Germinal center (tissue), 1 donor: ENCODE data around the gene ING5.
"Not testable (repeated sequence)": the region's sequence is repeated elsewhere in the genome, so short reads cannot be mapped to it uniquely, and the experiment has no call there.

ENCODE experiments used
- DNase-seq: peaks from one replicate; pipeline ENCODE4 v3.0.0; 2012; ENCODE audit warnings: mixed read lengths, low spot score

Gene ING5

DNA sequence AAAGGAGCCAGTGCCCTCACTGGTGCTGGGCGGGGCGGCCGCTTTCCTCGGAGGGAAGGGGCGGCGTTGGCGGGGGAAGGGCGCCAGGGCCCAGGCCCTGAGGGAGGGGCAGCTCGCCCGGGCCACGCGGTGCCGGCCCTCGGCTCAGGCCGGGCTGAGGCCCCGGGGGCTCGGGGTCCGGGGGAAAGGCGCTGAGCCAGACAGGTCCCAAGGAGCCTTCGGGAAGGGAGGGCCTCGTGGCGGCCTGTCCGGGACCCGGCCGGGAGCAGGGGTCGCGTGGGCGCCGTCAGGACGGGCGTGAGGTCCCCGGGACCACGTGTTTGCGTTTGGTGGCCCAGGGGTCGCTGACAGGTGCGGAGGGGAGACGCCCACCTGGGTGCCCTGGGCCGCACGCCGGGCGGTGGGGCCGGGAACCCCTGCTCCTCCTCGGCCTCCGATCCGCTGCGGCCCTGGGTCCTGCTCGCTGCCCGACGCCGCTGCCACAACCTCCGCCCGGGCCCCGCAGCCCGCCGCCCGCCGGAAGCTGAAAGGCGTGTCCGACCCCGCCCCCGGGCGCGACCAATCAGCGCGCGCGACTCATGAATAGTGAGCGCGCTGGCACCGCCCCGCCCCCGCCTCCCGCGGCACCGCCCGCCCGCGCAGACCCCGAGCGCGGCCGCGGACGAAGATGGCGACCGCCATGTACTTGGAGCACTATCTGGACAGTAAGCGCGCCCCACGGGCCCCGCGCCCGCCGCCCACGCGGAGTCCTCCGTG lies at the start of gene ING5:
ING5 (plus strand) TSS at position 641 of the 756 bp plus-strand sequence; CDS start at position 668, 27 bp downstream.
- DNase-seq = peak; percentile 91

GRCh38 chr2:241652142-241652541 lies 49.7 kb upstream of the ING5 start:
- DNase-seq = no peak

DNA sequence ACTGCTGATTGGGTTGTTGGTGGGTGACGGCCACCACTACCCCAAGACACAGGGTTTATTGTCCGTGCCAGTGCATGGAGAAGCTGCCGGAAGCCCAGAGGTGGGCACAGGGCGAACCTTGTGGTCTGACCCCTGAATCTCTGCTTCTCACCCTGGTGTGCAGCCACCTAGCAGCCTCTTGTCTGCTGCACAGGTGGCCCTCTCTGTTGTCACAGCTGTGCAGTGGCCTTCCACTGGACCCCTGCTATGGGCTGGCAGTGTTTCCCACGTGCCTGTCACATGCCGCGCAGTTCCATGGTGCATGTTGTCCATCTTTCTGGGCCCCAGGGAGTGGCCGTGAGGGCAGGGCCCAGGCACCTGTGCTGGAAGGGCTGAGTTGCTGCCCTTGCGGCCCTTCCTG lies 49.1 kb upstream of the ING5 start:
- no peak for DNase-seq

- DNase-seq = no peak
Measured at GRCh38 chr2:241653210-241653750, 48.6 kb upstream of the ING5 start.

DNA sequence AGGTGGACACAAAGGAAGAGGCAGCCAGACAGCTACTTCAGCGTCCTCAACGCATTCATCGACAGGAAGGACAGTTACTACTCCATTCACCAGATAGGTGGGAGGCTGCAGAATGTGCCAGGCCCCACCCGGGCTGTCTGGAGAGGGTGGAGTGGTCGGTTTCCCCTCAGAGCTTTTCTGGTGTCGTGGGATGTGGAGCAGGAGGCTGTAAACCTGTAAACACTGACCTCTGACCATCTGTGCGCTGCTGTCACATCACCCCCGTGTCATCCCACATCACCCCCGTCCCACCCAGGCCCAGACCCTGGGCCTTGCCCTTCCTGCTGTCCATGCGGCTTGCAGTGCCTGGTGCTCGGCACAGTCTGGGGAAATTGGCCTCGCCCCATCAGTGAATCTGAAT lies 47.3 kb upstream of the ING5 start:
- DNase-seq = no peak

DNA sequence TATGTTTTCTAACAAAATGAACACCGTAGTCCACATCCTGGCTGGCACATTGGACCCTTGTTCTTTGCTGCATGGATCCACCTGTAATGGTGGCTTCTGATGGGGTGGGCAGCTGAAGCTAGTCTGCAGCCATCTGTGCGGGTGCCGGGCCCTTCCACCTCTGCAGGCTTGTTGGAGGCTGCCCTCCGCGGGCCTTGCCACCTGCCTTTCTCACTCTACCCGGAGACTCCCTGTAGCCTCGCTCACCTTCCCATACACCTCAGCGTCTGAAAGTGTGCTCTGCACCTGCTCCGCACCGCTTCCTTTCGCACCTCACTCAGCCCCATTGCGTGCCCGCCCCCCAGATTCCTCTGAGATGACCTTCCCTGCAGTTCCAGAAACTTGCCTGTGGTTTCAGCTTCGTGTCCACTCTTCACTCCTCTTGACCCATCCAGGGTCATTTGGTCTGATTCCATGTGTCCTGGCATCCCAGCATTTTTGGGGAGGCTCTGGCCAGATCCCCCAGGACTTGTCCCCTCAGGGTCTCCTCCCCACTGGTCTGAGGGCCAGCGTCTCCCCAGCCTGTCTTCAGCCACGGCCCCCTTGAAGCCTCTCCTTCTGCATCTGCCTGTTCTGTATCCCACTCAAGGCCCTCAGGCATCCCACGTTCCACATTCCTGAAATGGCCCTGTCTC lies 46.2 kb upstream of the ING5 start:
- DNase-seq = no peak

DNA sequence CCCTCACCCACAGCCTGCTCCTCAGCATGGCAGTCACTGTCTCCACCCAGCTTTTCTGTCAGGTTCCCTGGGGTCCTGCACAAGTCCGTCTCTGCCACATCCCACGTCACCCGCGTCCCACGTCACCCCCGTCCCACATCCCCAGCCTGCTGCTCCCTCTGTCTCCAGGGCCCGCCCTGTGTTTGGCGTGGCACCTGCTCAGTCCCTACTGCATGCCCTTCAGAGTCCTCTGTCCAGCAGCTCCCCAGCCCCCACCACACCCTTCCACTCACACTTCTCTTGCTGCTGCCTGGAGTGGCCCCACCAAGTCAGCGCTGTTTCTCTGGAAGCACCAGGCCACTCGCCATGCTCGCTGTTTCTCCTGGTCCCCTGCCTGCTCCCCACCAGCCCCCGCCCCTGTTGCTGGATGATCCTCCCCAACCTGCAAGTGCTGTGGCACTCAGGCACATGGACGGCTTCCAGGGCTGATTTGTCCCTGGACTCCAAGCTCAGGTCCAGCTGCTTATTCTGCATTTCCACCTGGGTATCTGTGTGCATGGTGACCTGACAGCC lies 45.6 kb upstream of the ING5 start:
- DNase-seq = no peak

DNA sequence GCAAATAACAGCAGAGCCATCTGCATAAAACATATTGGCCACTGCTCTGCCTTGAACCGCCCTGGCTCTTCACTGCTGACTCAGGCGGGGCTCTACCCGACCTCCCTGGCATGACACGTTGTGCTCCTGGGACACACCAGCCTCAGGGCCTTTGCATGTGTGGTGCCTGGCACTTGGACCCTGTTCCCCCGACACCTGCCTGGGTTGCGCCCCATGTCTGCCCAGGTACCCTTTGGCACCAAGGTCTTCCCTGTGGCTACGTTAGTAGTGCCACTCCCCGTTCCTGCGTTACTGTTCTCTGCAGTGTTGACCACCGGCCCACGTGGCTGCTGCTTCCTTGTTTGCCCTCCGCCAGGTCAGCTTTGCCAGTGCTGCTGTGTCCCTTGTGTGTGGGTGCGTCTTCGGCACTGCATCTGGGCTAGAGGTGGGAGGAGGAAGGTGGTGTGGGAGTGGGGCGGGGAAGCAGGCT lies 44.0 kb upstream of the ING5 start:
- no peak for DNase-seq

GRCh38 chr2:241658296-241658695 lies 43.5 kb upstream of the ING5 start:
- no peak for DNase-seq

- no peak for DNase-seq
Measured at GRCh38 chr2:241659150-241659739, 42.6 kb upstream of the ING5 start.

DNA sequence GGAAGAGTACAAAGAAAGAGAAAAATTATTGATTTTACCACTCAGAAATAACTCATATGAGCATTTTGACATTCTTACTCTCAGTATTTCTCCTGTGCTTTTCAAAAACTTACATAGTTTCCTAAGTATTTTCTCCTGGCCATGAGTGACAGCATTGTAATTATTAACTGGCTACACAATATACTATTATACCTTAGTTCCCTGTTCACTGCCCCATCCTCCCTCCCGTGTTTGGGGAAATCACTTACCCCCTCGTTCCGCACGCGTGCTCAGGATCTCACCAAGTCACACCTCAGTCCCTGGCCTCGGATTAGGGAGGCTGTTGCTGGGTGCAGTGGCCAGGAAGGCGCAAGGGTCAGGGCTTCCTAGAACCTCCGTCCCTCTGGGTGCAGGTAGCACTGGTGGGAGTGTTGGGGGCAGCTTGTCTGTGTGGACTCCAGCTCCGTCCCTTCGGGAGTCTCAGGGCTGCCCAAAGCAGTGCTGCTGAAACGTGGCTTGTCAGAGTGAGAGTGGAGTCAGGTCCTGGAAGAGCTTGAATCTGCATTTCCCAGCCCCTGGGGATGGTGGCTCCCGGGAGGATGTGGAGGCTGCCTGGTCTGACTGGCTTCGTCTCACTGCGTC lies 41.1 kb upstream of the ING5 start:
- DNase-seq = no peak

DNA sequence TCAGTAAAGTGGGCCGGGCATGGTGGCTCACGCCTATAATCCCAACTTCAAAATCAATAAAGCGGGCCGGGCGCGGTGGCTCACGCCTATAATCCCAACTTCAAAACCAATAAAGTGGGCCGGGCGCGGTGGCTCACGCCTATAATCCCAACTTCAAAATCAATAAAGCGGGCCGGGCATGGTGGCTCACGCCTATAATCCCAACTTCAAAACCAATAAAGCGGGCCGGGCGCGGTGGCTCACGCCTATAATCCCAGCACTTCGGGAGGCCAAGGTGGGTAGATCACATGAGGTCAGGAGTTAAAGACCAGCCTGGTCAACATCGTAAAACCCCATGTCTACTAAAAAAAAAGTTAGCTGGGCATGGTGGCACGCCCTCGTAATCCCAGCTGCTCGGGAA lies 39.1 kb upstream of the ING5 start:
- DNase-seq = not testable (repeated sequence)

- DNase-seq = no peak
Measured at GRCh38 chr2:241665731-241666440, 36.0 kb upstream of the ING5 start.

DNA sequence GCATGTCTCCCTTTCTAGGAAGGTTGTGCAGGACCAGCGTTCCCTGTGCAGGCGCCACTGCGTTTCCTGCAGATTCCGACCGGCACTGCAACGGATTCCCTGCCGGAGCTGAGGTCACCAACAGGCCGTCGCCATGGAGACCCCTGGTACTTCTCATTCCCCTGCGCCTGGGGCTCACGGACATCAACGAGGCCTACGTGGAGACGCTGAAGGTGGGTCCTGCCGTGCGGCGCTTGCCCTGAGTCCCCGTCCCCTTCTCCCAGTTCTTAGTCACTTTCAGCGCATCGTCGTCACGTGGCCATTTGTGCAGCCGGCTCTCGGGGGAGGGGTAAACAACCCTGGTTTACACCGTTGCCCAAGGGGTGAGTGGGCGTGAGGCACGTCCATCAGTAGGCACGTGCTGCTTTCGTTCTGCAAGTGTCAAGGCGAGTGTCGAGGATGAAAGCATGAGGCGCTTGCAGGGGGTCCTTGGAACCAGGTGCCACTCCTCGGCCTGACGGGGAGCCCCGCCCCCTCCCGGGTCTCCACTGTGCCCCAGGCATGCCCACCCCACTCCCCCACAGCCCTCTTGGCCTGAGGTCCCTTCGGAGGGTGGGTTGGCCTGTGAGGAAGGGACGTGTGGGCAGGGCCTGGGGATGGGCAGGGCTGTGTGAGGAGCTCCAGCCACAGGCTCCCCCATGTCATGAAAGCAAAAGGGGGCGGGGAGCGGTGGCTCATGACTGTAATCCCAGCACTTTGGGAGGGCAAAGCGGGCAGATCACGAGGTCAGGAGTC lies 35.0 kb upstream of the ING5 start:
- DNase-seq = no peak

GRCh38 chr2:241668354-241668753 lies 33.5 kb upstream of the ING5 start:
- no peak for DNase-seq

DNA sequence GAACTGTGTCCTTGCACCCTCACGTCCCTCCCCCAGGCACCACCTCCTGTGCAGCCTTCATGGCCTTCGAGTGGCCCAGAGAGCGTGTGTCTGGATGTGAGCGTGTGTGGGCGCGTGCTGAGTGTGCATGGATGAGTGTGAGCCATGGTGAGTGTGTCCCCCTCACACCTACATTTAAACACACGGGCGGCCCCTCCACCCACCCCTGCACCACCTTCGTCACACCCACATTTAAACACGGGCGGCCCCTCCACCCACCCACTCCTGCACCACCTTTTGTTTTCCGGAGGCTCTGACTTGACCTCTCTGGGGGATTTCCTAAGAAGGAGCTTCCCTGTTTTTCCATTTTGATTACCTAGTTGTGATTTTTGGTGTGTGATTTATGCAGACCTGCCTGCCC lies 33.0 kb upstream of the ING5 start:
- DNase-seq = no peak

- DNase-seq = no peak
Measured at GRCh38 chr2:241670333-241671110, 31.3 kb upstream of the ING5 start.

GRCh38 chr2:241671457-241672240 lies 30.2 kb upstream of the ING5 start:
- no peak for DNase-seq
